Measurements from ENCODE around the gene ZFAND3. TPM values are rescaled to one million over a fixed set of nuclear protein-coding genes. Genes with fewer than 3 reads are reported as not detected.

ZFAND3 gene
- total and polyA plus RNA-seq, 2 donors (not counting 3 experiments of a cell fraction or from before 2014, with no cell fraction given): 15.4 to 54.2 TPM

DNA sequence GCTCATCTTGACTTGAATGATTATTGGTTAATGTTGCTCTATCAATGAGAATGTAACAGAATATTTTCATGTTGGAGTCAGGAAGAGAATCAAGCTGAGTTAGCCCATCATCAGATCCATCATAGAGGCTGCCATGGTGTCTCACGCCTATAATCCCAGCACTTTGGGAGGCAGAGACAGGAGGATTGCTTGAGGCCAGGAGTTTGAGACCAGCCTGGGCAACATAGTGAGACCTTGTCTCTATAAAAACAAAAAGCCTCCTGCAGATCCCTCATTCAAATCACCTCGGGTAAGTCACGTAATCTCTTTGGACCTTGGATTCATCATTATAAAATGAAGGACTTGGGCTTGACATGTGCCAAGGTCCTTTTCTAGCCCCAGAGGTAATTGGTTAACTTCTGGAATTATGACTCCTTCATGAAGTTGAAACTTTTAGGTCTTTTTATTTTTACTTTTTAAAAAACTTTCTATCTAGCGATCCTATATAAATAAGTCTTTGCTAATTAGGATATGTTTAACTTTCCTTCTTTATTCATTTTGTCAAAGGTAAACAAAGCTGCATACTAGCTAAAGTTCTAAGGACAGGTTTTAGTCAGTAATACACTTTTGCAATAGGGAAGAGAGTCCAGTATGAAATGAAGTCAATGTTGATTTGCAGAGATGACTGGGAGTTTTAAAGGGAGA lies 110.9 kb downstream of the ZFAND3 start:
- H3K9me3 ChIP-seq (replicated peaks; ENCODE audit: control insufficient read depth, insufficient read depth, low read length): no peaks in the 10 kb centered on the region
- H3K4me1 ChIP-seq (ENCODE audit: control insufficient read depth, extremely low read depth, insufficient read depth, low read length): no peaks in the 10 kb centered on the region
- no peak for DNase-seq (ENCODE audit: low read depth, low spot score)
- BruUV-seq (replicated peaks): no TSS peak
- TF ChIP-seq, protein P1, sequence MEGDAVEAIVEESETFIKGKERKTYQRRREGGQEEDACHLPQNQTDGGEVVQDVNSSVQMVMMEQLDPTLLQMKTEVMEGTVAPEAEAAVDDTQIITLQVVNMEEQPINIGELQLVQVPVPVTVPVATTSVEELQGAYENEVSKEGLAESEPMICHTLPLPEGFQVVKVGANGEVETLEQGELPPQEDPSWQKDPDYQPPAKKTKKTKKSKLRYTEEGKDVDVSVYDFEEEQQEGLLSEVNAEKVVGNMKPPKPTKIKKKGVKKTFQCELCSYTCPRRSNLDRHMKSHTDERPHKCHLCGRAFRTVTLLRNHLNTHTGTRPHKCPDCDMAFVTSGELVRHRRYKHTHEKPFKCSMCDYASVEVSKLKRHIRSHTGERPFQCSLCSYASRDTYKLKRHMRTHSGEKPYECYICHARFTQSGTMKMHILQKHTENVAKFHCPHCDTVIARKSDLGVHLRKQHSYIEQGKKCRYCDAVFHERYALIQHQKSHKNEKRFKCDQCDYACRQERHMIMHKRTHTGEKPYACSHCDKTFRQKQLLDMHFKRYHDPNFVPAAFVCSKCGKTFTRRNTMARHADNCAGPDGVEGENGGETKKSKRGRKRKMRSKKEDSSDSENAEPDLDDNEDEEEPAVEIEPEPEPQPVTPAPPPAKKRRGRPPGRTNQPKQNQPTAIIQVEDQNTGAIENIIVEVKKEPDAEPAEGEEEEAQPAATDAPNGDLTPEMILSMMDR (IDR thresholded peaks at IDR 0.05; ENCODE audit: extremely low read depth in 1 of 2, insufficient read depth in 1 of 2, low read depth in 1 of 2, low read length in 2 of 2): no peak
- no peak for TF ChIP-seq POLR2A (IDR thresholded peaks at IDR 0.05; ENCODE audit: low read depth, low read length)
- TF ChIP-seq EZH2 (IDR thresholded peaks at IDR 0.05; ENCODE audit: borderline replicate concordance, low read depth, low read length, severe bottlenecking): no peak
- no peak for TF ChIP-seq MYC (IDR thresholded peaks at IDR 0.05; ENCODE audit: low read depth, low read length)
- TF ChIP-seq JUN (IDR thresholded peaks at IDR 0.05; ENCODE audit: borderline replicate concordance, insufficient read depth, insufficient read length, low read depth): no peak
- TF ChIP-seq GATA2 (IDR thresholded peaks at IDR 0.05; ENCODE audit: insufficient read depth, insufficient read length, low read depth, low read length): no peak
- no peak for TF ChIP-seq POLR2AphosphoS5 (IDR thresholded peaks at IDR 0.05; ENCODE audit: insufficient read depth, low read depth, low read length)
- TF ChIP-seq, protein P2, sequence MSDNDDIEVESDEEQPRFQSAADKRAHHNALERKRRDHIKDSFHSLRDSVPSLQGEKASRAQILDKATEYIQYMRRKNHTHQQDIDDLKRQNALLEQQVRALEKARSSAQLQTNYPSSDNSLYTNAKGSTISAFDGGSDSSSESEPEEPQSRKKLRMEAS (IDR thresholded peaks at IDR 0.05; ENCODE audit: insufficient read depth, insufficient read length): no peak
- no peak for TF ChIP-seq FOS (IDR thresholded peaks at IDR 0.05; ENCODE audit: borderline replicate concordance, insufficient read depth, low read length)
- no peak for FAIRE-seq
- intact Hi-C loops (cut with micrococcal nuclease): no loop called here
- no peaks in the 10 kb centered on the region for H3K36me3 ChIP-seq (ENCODE audit: control insufficient read depth in 2 of 2, extremely low read depth in 1 of 2, insufficient read depth in 2 of 2, low read length in 2 of 2)
- H3K27ac ChIP-seq (ENCODE audit: insufficient read depth, low read depth, low read length): no peak overlapping the region
- no peak overlapping the region for H3K9ac ChIP-seq (replicated peaks; ENCODE audit: extremely low read depth, insufficient read depth, low read length)
- dilution Hi-C loops (cut with MboI; ENCODE audit: extremely low pct_ligation_motif_present, low sequenced_read_pairs): no loop called here
- no peaks in the 10 kb centered on the region for H3K9me1 ChIP-seq (replicated peaks; ENCODE audit: control insufficient read depth, extremely low read depth, insufficient read depth, low read length)
- peaks cover 59% of the 10 kb centered on the region for H3K79me2 ChIP-seq (ENCODE audit: control insufficient read depth, insufficient read depth, low read length)
- H3K4me2 ChIP-seq (ENCODE audit: insufficient read depth, low read length): no peak overlapping the region
- H3K27me3 ChIP-seq (ENCODE audit: control insufficient read depth in 2 of 2, insufficient read depth in 2 of 2, low read length in 2 of 2): no peaks in the 10 kb centered on the region
- no peak overlapping the region for H3K4me3 ChIP-seq (replicated peaks in 1 of 3; ENCODE audit: insufficient read depth in 1 of 3, low read depth in 1 of 3, low read length in 3 of 3)
- ChIA-PET CTCF (interaction anchor here (0.9 to 1.2 kb wide), 2 partner anchors 23 to 99 kb away, joined by 3 to 5 read pairs; no protein-coding TSS in a partner anchor), POLR2A (interaction anchor here (0.6 kb wide), 1 partner anchor 13 kb away, joined by 3 read pairs; no protein-coding TSS in a partner anchor)
- no peak overlapping the region for H2AFZ ChIP-seq (ENCODE audit: low read depth, low read length)
- peaks cover 3% of the 10 kb centered on the region for H4K20me1 ChIP-seq (replicated peaks; ENCODE audit: control insufficient read depth, extremely low read depth, insufficient read depth, low read length)
